Activated CD4-positive, alpha-beta T cell treated with anti-CD3 and anti-CD28 coated beads for 48 hours (primary cell): ENCODE data around the gene RNF157.

Source experiments
- DNase-seq: peaks from one replicate; pipeline ENCODE4 v3.0.0-alpha.2; 2020

Gene RNF157

GRCh38 chr17:76270127-76270592 lies 29.9 kb upstream of the RNF157 start:
- DNase-seq: peak; percentile 48

- DNase-seq: peak; percentile 30
Observed at GRCh38 chr17:76268991-76269981, 29.0 kb upstream of the RNF157 start.

DNA sequence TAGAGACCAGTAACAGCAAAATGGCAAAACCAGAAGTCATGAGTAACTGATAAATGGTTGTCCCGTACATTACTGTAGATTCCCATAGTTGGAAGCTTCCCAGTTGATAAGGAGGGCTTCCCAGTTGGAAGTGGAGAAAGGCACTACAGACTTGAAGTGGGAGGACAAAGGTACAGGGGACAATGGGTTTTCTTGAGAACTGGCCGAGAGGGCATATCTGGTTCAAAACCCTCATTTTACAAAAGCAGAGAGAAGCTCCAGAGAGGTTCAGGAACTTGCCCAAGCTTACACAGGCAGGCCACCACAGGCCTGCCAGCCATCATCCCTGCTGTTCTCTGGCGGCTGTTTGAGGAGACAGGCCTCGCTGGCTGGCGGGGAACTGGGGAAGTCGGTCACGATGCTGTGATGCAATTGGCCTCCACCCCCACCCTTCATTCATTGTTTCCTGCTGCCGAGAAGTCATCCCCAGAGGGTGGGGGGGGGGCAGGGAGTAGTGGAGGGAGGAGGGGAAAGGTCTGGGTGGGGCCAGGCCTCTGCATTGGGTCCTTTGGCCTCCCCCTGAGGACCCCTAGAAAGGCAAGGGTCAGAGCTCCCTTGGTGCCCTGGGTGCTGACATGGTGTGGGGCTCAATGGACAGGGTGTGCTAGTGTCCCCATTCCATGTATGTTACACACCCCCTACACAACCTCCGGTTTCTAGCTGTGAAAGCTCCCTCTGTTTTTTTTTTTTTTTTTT lies 27.9 kb upstream of the RNF157 start:
- DNase-seq: peak; percentile 89

DNA sequence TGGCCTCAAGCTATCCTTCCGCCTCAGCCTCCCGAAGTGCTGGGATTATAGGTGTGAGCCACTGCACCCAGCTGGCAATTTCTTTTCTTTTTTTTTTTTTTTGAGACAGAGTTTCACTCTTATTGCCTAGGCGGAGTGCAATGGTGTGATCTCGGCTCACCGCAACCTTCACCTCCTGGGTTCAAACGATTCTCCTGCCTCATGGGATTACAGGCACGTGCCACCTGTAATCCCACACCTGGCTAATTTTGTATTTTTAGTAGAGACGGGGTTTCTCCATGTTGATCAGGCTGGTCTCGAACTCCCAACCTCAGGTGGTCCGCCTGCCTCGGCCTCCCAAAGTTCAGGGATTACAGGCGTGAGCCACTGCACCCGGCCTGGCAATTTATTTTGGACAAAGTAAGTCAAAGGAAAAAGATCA lies 27.3 kb upstream of the RNF157 start:
- peak; percentile 50 for DNase-seq

GRCh38 chr17:76267051-76267576 lies 26.8 kb upstream of the RNF157 start:
- no peak for DNase-seq

- peak; percentile 51 for DNase-seq
Observed at GRCh38 chr17:76266244-76266938, 26.1 kb upstream of the RNF157 start.

DNA sequence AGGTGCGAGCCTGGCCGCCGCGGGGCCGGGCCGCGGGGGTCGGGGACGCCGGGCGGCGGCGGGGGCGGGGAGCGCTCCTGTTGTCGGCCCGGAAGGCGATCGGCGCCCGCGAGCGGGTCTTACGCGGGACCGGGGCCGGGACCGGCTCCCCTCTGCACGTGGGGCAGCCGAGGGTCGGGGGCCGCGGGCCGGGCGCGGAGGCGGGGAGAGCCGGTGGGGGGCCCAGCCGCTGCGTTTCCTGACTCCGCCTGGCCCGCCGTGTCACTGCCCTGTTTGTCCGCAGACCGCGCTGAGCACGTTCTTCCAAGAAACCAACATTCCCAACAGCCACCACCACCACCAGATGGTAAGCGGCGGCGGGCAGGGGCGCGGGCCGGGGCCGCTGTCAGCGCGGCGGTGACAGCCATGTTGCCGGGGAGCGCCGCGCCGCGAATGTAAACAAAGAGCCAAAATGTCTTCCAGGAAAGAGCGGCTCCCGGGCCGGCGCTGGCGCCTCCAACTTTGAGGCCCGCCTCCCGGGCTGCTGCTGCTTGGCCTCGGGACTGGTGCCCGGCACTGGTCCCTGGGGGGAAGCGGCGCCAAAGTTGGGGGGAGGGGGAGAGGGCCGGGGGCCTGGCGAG lies 25.4 kb upstream of the RNF157 start:
- DNase-seq: peak; percentile 73

- peak; percentile 99 for DNase-seq
Observed at GRCh38 chr17:76264755-76265623, 24.7 kb upstream of the RNF157 start, which contains the start of gene UBALD2. TSS of gene UBALD2 (plus strand) at chr17:76265348. CDS start at chr17:76265506, 158 bp downstream.

- DNase-seq: peak; percentile 39
Observed at GRCh38 chr17:76264425-76264754, 24.1 kb upstream of the RNF157 start.

- no peak for DNase-seq
Observed at GRCh38 chr17:76263896-76264295, 23.6 kb upstream of the RNF157 start.

DNA sequence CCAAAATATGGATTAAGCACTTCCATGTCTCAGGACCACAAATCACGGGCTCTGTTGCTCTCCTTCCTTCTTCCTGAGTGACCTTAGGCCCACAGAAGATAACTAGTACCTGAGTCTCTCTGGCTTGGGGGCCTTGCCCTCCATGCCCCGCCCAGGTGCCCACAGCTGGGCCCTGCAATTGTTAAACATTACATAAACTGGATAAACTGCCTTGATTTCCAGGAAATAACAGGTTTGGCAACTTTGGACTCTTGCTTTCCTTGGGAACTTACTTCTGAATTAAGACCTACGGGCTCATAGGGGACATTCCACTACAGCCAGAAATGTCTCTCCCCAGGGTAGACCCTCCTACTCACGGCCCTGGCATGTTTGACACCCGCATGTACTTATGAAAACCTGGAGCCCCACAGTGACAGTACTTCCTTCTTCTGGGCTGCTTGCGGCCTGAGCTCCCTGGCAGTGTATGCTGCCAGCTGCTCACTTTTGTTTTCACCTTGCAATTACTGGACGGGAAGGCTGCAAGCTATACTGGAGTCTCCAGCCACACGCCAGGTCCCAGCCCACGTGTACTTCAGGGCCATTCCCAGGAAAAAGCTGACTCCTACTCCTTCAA lies 22.5 kb upstream of the RNF157 start:
- peak; percentile 30 for DNase-seq

- no peak for DNase-seq
Observed at GRCh38 chr17:76261421-76262215, 21.3 kb upstream of the RNF157 start.

DNA sequence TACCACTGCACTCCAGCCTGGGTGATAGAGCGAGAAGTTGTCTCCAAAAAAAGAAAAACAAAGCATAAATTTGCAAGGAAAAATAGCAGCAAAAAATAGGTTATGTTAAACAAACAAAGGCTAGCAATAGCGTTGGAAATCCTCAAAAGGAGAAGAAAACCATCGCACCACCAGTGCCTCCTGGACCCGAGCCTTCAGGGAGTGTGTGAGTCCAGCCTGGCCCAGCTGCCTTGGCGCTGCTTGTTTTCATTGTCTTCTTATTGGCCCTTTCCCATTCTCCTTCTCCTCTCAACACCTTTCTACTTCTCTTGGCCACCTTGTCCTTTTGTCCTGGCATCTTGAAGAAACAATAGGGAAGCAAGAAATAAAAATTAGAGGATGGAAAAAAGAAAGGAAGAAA lies 20.4 kb upstream of the RNF157 start:
- DNase-seq: no peak

GRCh38 chr17:76260220-76260619 lies 19.9 kb upstream of the RNF157 start:
- no peak for DNase-seq

GRCh38 chr17:76256430-76257050 lies 16.2 kb upstream of the RNF157 start:
- peak; percentile 62 for DNase-seq

GRCh38 chr17:76255801-76256429 lies 15.6 kb upstream of the RNF157 start:
- DNase-seq: no peak

DNA sequence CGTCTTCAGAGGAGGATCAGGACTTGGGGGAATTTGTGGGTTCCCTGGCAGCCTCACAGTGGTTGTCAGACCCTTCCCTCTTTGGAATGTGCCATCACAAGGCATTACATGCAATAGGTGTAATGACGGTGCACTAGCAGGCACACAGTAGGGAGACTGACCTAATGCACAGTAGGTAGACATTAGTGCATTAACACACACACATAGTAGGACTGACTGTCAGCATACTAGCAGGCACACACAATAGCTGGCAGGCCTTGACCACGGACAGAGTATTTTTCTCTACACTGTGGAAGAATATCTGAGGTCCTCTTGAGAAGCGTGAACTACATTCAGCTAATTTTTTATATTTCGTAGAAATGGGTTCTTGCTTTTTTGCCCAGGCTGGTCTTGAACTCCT lies 14.0 kb upstream of the RNF157 start:
- no peak for DNase-seq

DNA sequence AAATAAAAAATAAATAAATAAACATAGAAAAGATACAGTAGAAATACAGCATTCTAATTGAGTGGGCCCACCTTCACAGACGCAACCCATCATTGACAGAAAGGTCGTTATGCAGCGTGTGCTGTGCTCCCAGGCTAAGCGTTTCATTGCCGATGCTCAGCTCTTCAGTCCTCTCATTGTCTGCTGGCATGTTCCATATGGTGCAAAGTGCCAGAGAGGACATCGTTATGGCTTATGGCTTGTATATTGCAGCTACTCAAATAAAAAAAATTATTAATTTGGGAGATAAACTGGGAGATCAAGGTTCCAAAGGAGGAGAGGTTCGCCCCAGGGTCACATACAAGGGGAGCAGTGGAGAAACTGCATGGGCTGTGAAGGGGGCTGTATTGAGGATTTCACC lies 13.5 kb upstream of the RNF157 start:
- DNase-seq: no peak
